Heart left ventricle (tissue), 13 donors: ENCODE data around the gene AEBP1.

ENCODE experiments used
- POLR2A ChIP-seq, 2 donors: fragments of 450-650 bp; IDR thresholded peaks; one replicate each; pipeline ENCODE4 v1.6.1; 2017; ENCODE audit warnings: antibody characterized with exemption in 2 of 2, mild to moderate bottlenecking in 2 of 2, moderate library complexity in 2 of 2
- TF ChIP-seq, protein P1 (sequence below), 12 donors: fragments of 200-600 bp; sonication (generic) in 4 of 12; IDR thresholded peaks; one replicate each; pipeline versions ENCODE4 v1.5.0 to v1.8.0; 2018 to 2022; ENCODE audit warnings: antibody characterized with exemption in 12 of 12, mild to moderate bottlenecking in 5 of 12
- donor health status: ischemic (EF 13 %, LVEDD 7.1; RV severe dilation, severe dysfunction).
- donor health status: DM: no; HTN: yes; CAD: no.
- donor health status: DM: no; HTN: no; CAD: no.
- donor health status: ischemic (EF 25% LVEDD 6.9; RV normal size, moderate dysfunction).
- donor health status: ischemic (EF 25% LVEDD 5.7; RV mildly dilated, moderate dysfunction).
- donor health status: ischemic (EF 35%, LVEDD 5.7; RV mildly dilated, moderate dysfunction).
- donor health status: nonischemic (EF 11% LVEDD 7.7; RV severe dilation, severe dysfunction).
- donor health status: DM: yes; HTN: yes; CAD: no.
- donor health status: PGD.
- donor health status: ischemic (EF 29% LVEDD 5.4; RV normal size, mild dysfunction).
- donor health status: nonischemic (EF 23%, LVEDD 6.1; RV moderate dilation, normal function).

DNA sequence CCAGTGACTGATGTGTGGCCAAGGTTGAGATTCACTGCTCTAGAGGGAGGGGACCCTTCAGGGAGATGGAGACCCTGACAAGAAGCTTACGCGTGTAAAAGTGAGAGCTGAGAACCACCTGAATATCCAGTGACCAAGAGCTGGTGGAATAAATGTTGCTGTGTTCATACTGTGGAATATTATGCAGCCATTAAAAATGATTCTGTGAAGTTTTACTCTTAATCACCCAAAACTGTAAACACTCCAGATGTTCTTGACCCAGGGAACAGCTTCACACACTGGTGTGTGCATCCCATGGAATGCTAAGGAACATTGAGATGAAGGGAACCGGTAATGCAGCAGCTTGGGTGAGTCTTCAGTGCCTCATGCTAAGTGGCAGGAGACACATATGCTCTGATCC is 17.5 kb upstream of the AEBP1 start:
- TF ChIP-seq, protein P1, sequence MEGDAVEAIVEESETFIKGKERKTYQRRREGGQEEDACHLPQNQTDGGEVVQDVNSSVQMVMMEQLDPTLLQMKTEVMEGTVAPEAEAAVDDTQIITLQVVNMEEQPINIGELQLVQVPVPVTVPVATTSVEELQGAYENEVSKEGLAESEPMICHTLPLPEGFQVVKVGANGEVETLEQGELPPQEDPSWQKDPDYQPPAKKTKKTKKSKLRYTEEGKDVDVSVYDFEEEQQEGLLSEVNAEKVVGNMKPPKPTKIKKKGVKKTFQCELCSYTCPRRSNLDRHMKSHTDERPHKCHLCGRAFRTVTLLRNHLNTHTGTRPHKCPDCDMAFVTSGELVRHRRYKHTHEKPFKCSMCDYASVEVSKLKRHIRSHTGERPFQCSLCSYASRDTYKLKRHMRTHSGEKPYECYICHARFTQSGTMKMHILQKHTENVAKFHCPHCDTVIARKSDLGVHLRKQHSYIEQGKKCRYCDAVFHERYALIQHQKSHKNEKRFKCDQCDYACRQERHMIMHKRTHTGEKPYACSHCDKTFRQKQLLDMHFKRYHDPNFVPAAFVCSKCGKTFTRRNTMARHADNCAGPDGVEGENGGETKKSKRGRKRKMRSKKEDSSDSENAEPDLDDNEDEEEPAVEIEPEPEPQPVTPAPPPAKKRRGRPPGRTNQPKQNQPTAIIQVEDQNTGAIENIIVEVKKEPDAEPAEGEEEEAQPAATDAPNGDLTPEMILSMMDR (IDR thresholded peaks at IDR 0.05), result no peak
- no peak for TF ChIP-seq POLR2A (IDR thresholded peaks at IDR 0.05)
